Fibroblast of lung (primary cell): ENCODE measurements around the gene STK11. TPM values are rescaled to one million over a fixed set of nuclear protein-coding genes. Genes with fewer than 3 reads are reported as not detected.

Experiments
- DNase-seq, 2 donors: peaks; one replicate each; pipeline versions ENCODE4 v3.0.0 to v3.0.0-alpha.2; 2010; ENCODE audit warnings: low read depth in 2 of 2
- H2AFZ ChIP-seq: 2 replicates; pipeline ENCODE4 v1.5.1; 2012; ENCODE audit warnings: low read length, control low read depth, inconsistent platforms
- H3K27ac ChIP-seq: 2 replicates; pipeline ENCODE4 v1.5.1; 2011; ENCODE audit warnings: low read length, control low read depth; ENCODE audit not compliant: insufficient read depth
- H3K27me3 ChIP-seq: 2 replicates; pipeline ENCODE4 v1.5.1; 2011; ENCODE audit warnings: mild to moderate bottlenecking, low read length; ENCODE audit not compliant: control insufficient read depth, insufficient read depth
- H3K36me3 ChIP-seq: 2 replicates; pipeline ENCODE4 v1.5.1; 2011; ENCODE audit warnings: low read length; ENCODE audit not compliant: control insufficient read depth, insufficient read depth
- H3K4me1 ChIP-seq: 2 replicates; pipeline ENCODE4 v1.5.1; 2011; ENCODE audit warnings: low read length; ENCODE audit not compliant: control insufficient read depth, insufficient read depth; ENCODE audit errors: extremely low read depth
- H3K4me2 ChIP-seq: 2 replicates; pipeline ENCODE4 v1.5.1; 2011; ENCODE audit warnings: low read length, control low read depth; ENCODE audit not compliant: insufficient read depth; ENCODE audit errors: extremely low read depth
- H3K4me3 ChIP-seq, 4 experiments: fragments of 200-600 bp in 1 of 4; sonication (generic) in 1 of 4; replicated peaks in 1 of 4; 2 replicates each; pipeline ENCODE4 v1.5.1; 2011 to 2016; ENCODE audit warnings: low read length in 4 of 4, low read depth in 3 of 4, mild to moderate bottlenecking in 3 of 4, control low read depth in 2 of 4, inconsistent platforms in 1 of 4, mixed read lengths in 1 of 4; ENCODE audit not compliant: insufficient read depth in 1 of 4; ENCODE audit errors: control extremely low read depth in 1 of 4
- H3K79me2 ChIP-seq: 2 replicates; pipeline ENCODE4 v1.5.1; 2012; ENCODE audit warnings: mild to moderate bottlenecking, low read length, inconsistent platforms; ENCODE audit not compliant: control insufficient read depth, insufficient read depth
- H3K9ac ChIP-seq: 2 replicates; pipeline ENCODE4 v1.5.1; 2011; ENCODE audit warnings: mild to moderate bottlenecking, low read length, control low read depth; ENCODE audit not compliant: insufficient read depth
- H3K9me3 ChIP-seq: 2 replicates; pipeline ENCODE4 v1.5.1; 2012; ENCODE audit warnings: low read depth, low read length; ENCODE audit not compliant: control insufficient read depth, insufficient read depth
- H4K20me1 ChIP-seq: 2 replicates; pipeline ENCODE4 v1.5.1; 2011; ENCODE audit warnings: low read length; ENCODE audit not compliant: control insufficient read depth, insufficient read depth; ENCODE audit errors: extremely low read depth
- EZH2 ChIP-seq: IDR thresholded peaks from 2 replicates; pipeline ENCODE4 v1.5.1; 2012; ENCODE audit warnings: low read length, control low read depth, mild to moderate bottlenecking; ENCODE audit errors: missing control alignments
- polyA minus RNA-seq: library from RNA; depleted of rRNA, polyadenylated mRNA; stranded (reverse); fragments of >200 nt; gene quantifications from 2 replicates; pipeline ENCODE4 v1.2.3, GENCODE V29; 2011; ENCODE audit warnings: low replicate concordance
- polyA plus RNA-seq, 2 donors: library from polyadenylated mRNA; depleted of rRNA in 1 of 2; stranded (reverse) in 1 of 2; unstranded in 1 of 2; fragments of >200 nt; gene quantifications; 2 replicates each; pipeline ENCODE4 v1.2.1, GENCODE V29; 2011 to 2012; ENCODE audit warnings: missing spikeins in 1 of 2
- total RNA-seq: library from RNA; depleted of rRNA; stranded (reverse); fragments of >200 nt; gene quantifications from 2 replicates; pipeline ENCODE4 v1.2.1, GENCODE V29; 2014
- TF ChIP-seq, protein P1 (sequence below), 2 donors: IDR thresholded peaks in 1 of 2; conservative IDR thresholded peaks in 1 of 2; 1 replicate in 1 of 2; 2 replicates in 1 of 2; pipeline ENCODE4 v1.5.1; 2011 to 2012; ENCODE audit warnings: low read length in 2 of 2, control low read depth in 1 of 2, inconsistent platforms in 1 of 2, low read depth in 1 of 2, mild to moderate bottlenecking in 1 of 2

STK11 gene, protein sequence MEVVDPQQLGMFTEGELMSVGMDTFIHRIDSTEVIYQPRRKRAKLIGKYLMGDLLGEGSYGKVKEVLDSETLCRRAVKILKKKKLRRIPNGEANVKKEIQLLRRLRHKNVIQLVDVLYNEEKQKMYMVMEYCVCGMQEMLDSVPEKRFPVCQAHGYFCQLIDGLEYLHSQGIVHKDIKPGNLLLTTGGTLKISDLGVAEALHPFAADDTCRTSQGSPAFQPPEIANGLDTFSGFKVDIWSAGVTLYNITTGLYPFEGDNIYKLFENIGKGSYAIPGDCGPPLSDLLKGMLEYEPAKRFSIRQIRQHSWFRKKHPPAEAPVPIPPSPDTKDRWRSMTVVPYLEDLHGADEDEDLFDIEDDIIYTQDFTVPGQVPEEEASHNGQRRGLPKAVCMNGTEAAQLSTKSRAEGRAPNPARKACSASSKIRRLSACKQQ
- total RNA-seq = 96.6 and 100 TPM in 2 replicates
- 23.7 TPM in 2 replicates for polyA plus RNA-seq
- polyA plus RNA-seq (2012) = 32.9 and 34.7 TPM in 2 replicates
- polyA minus RNA-seq = 24.9 and 42.8 TPM in 2 replicates

DNA sequence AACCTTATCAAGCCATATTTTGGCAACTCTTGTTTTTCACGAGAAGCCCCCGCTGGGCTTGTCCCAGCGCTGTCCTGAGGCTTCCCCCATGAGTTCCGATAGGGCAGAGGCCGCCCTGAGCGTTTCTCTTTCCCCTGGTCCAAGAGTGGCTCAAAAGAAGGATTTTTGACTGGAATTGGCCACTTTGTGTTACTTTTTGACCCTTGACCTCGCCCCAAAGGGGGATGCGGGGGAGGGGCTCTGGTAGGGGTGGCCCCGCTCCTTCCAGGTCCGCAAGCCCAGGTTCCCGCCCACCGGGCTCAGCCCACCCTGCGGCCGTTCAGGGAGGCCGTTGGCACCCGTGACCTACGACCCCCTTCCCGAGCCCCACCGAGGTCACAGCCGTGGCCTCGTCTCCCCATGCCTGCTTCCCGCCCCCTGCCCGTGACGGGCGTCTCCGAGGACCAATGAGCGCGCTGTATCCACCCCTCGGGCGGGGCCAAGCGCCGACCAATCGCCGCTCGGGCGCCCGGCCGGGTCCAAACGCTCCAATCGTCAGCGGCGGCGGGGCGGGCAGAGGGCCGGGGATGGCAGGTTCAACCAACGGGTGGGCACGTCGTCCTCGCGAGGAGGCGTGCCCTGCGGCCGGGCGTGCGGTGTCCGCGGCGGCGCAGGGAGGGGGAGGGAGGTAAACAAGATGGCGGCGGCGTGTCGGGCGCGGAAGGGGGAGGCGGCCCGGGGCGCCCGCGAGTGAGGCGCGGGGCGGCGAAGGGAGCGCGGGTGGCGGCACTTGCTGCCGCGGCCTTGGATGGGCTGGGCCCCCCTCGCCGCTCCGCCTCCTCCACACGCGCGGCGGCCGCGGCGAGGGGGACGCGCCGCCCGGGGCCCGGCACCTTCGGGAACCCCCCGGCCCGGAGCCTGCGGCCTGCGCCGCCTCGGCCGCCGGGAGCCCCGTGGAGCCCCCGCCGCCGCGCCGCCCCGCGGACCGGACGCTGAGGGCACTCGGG lies at the start of gene STK11:
STK11 (plus strand) TSS at position 665 of the 986 bp plus-strand sequence. CDS start 1,136 bp downstream, outside the sequence.
- Histone ChIP-seq H3K4me1 (peaks cover 14% of the 10 kb centered on the region), H4K20me1 (no peaks in the 10 kb centered on the region), H2AFZ (no peak within 1 kb of the TSS), H3K9me3 (no peaks in the 10 kb centered on the region), H3K9ac (peak within 1 kb of the TSS; percentile 82), H3K4me2 (peak within 1 kb of the TSS; percentile 99), H3K79me2 (peaks cover 37% of the 10 kb centered on the region), H3K27me3 (no peaks in the 10 kb centered on the region), H3K27ac (peak within 1 kb of the TSS; percentile 78), H3K4me3 (peak within 1 kb of the TSS; percentile 76 to 89 (median 83)), H3K36me3 (peaks cover 5% of the 10 kb centered on the region)
- no peak for TF ChIP-seq EZH2
- TF ChIP-seq, protein P1, sequence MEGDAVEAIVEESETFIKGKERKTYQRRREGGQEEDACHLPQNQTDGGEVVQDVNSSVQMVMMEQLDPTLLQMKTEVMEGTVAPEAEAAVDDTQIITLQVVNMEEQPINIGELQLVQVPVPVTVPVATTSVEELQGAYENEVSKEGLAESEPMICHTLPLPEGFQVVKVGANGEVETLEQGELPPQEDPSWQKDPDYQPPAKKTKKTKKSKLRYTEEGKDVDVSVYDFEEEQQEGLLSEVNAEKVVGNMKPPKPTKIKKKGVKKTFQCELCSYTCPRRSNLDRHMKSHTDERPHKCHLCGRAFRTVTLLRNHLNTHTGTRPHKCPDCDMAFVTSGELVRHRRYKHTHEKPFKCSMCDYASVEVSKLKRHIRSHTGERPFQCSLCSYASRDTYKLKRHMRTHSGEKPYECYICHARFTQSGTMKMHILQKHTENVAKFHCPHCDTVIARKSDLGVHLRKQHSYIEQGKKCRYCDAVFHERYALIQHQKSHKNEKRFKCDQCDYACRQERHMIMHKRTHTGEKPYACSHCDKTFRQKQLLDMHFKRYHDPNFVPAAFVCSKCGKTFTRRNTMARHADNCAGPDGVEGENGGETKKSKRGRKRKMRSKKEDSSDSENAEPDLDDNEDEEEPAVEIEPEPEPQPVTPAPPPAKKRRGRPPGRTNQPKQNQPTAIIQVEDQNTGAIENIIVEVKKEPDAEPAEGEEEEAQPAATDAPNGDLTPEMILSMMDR (conservative IDR thresholded peaks at IDR 0.05 in 1 of 2, IDR thresholded peaks at IDR 0.05 in 1 of 2; ENCODE audit: low read depth in 1 of 2, low read length in 2 of 2) = no peak
- DNase-seq = peak; percentile 96

DNA sequence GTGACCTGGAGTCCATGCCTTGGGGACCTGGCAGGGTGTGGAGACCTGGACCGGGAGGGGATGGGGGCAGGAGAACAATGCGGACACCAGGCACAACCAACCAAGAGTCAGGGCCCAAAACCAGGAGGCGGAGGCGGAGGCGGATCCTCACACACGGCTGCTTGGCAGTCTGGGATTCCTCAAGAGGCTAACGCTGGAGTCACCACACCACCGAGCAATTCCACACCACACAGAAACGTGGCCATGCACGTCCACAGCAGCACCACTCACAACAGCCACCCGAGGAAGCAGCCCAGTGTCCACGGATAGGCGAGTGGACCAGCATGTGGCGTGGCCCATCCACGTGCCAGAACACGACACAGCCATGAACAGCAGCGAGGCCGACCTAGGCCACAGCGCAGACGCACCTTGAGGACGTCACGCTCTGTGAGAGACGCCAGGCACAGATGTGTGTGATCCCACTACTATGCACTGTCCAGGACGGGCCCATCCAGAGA lies 49.2 kb upstream of the STK11 start:
- DNase-seq = peak in 1 of 2 donors; percentile 58
- Histone ChIP-seq H3K9me3 (no peaks in the 10 kb centered on the region), H3K9ac (no peak overlapping the region), H3K36me3 (peaks cover 22% of the 10 kb centered on the region), H3K4me2 (no peak overlapping the region), H3K4me3 (no peak overlapping the region), H3K79me2 (peaks cover 65% of the 10 kb centered on the region), H3K4me1 (peaks cover 23% of the 10 kb centered on the region), H3K27ac (peak overlapping the region; percentile 99), H3K27me3 (no peaks in the 10 kb centered on the region), H2AFZ (no peak overlapping the region), H4K20me1 (no peaks in the 10 kb centered on the region)
- TF ChIP-seq EZH2 = no peak
- TF ChIP-seq, protein P1 (conservative IDR thresholded peaks at IDR 0.05 in 1 of 2, IDR thresholded peaks at IDR 0.05 in 1 of 2; ENCODE audit: low read depth in 1 of 2, low read length in 2 of 2) = no peak
